ENCODE data around the gene AZIN2.

The AZIN2 gene

DNA sequence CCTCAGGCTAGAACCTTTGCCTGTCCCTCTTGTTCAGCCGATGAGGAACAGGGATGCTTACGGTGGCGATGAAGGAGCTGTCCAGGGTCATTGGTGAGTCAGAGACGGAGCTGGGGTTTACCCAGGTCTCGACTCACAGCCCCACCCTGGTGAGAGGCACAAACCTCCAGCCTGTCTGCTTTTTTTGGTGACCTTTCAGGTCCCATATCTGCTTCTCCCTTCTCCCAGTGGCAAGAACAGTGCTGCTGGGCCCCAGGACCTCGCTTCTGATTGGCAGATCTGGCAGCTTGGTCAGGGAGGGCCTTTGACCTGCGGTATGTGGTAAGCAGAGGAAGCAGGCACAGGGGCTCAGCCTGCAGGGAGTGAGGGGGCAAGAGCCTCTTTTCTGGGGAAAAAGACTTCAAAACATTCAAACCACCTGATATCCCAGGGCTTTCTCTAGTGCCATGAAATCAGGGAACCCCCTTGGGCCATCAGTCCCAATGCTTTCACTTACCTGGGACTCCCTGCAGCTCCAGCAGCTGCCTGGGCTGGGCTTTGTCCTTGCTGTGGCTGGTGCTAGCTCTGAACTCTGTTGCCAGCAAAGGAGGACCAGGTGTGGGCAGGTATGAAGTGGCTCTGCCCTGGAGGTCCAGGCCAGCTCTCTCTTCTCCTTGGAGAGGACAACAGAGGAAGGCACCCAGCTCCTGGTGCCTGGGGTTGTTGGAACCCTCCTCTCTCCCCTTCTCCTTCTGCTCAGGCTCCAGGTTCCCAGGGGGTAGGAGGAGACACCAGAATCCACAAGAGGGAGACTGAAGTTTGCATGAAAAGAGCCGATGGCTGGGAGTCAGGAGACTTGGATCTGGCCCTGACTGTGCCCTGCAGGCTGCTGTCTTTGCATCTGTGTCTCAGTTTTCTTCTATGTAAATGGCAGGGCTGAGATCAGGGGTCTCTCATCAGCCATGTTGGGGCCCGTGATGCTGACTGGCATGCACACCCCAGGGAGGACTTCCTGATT lies 59.5 kb downstream of the AZIN2 start:
- H2AK5ac ChIP-seq (ENCODE audit: low read length, severe bottlenecking), result no peak overlapping the region
- peaks cover 8% of the 10 kb centered on the region for H3K79me1 ChIP-seq (replicated peaks; ENCODE audit: low read length, poor library complexity, severe bottlenecking)
- H3K4ac ChIP-seq (ENCODE audit: low read depth in 1 of 2, low read length in 2 of 2), result no peak overlapping the region
- peaks cover 24% of the 10 kb centered on the region for H3K4me1 ChIP-seq (ENCODE audit: control insufficient read depth, insufficient read depth, low read depth, low read length)
- peak; percentile 52 for DNase-seq
- H3K4me3 ChIP-seq (ENCODE audit: insufficient read depth in 1 of 2, low read depth in 1 of 2, low read length in 2 of 2), result no peak overlapping the region
- H3K27ac ChIP-seq (ENCODE audit: low read length, poor library complexity, severe bottlenecking), result no peak overlapping the region
- H3K18ac ChIP-seq (ENCODE audit: low read depth in 1 of 2, low read length in 2 of 2), result no peak overlapping the region
- H4K91ac ChIP-seq (ENCODE audit: low read length), result no peak overlapping the region
- H3K27me3 ChIP-seq (ENCODE audit: control insufficient read depth in 1 of 2, insufficient read depth in 1 of 2, low read length in 2 of 2), result peaks cover 0 to 6% of the 10 kb centered on the region in 2 experiments
- H2BK15ac ChIP-seq (ENCODE audit: low read depth, poor library complexity, severe bottlenecking), result no peak overlapping the region
- H4K8ac ChIP-seq (ENCODE audit: low read length), result no peak overlapping the region
- no peak overlapping the region for H2BK120ac ChIP-seq (ENCODE audit: low read depth, low read length)
- H2BK12ac ChIP-seq (ENCODE audit: low read length in 2 of 2), result no peak overlapping the region
- WGBS, result 42% methylated on average over 9 of the region's 9 CpGs
- no peak overlapping the region for H2AFZ ChIP-seq (ENCODE audit: low read depth, low read length)
- no peak overlapping the region for H3K23ac ChIP-seq (ENCODE audit: low read length in 2 of 2)
- no peak overlapping the region for H2BK5ac ChIP-seq (ENCODE audit: low read depth, low read length, poor library complexity, severe bottlenecking)
- no peaks in the 10 kb centered on the region for H3K9me3 ChIP-seq (ENCODE audit: control insufficient read depth, low read length)
- peaks cover 0 to 22% of the 10 kb centered on the region in 2 experiments for H3K36me3 ChIP-seq (ENCODE audit: control insufficient read depth in 1 of 2, insufficient read depth in 2 of 2, low read depth in 1 of 2, low read length in 2 of 2)
- H3K9ac ChIP-seq (ENCODE audit: low read length), result no peak overlapping the region
- H3K4me2 ChIP-seq (ENCODE audit: low read length, poor library complexity, severe bottlenecking), result no peak overlapping the region
- no peak overlapping the region for H3K14ac ChIP-seq (ENCODE audit: low read length in 2 of 2)

DNA sequence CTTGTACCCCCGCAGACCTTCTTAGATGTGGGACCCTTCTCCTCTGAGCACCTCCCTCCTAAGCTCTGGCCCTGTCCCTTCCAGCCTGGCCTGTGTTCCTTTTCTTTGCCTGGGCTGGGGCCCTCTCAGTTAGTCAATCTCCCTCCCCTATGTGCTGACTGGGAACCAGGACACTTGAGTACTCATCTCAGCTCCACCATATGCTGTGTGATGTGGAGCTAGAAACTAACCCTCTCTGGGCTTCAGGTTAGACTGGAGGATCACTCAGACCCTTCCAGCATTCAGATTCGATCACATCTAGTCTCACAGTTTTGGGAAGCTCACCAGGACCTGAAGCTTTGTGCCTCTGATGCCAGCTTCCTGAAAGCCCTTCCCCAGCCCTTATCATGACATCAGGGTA lies 60.3 kb downstream of the AZIN2 start:
- Histone ChIP-seq H2AK5ac (ENCODE audit: low read length, severe bottlenecking) (peak overlapping the region; percentile 27), H3K4ac (ENCODE audit: low read depth in 1 of 2, low read length in 2 of 2) (no peak overlapping the region), H2BK12ac (ENCODE audit: low read length in 2 of 2) (no peak overlapping the region), H4K91ac (ENCODE audit: low read length) (no peak overlapping the region), H3K14ac (ENCODE audit: low read length in 2 of 2) (no peak overlapping the region), H3K9me3 (ENCODE audit: control insufficient read depth, low read length) (no peaks in the 10 kb centered on the region), H2AFZ (ENCODE audit: low read depth, low read length) (no peak overlapping the region), H3K79me1 (replicated peaks; ENCODE audit: low read length, poor library complexity, severe bottlenecking) (peaks cover 13% of the 10 kb centered on the region), H2BK120ac (ENCODE audit: low read depth, low read length) (no peak overlapping the region), H3K18ac (ENCODE audit: low read depth in 1 of 2, low read length in 2 of 2) (no peak overlapping the region), H3K9ac (ENCODE audit: low read length) (no peak overlapping the region), H3K27me3 (ENCODE audit: control insufficient read depth in 1 of 2, insufficient read depth in 1 of 2, low read length in 2 of 2) (peaks cover 0 to 6% of the 10 kb centered on the region in 2 experiments), H4K8ac (ENCODE audit: low read length) (no peak overlapping the region), H3K4me3 (ENCODE audit: insufficient read depth in 1 of 2, low read depth in 1 of 2, low read length in 2 of 2) (no peak overlapping the region), H3K36me3 (ENCODE audit: control insufficient read depth in 1 of 2, insufficient read depth in 2 of 2, low read depth in 1 of 2, low read length in 2 of 2) (peaks cover 2 to 30% of the 10 kb centered on the region in 2 experiments), H2BK5ac (ENCODE audit: low read depth, low read length, poor library complexity, severe bottlenecking) (no peak overlapping the region), H2BK15ac (ENCODE audit: low read depth, poor library complexity, severe bottlenecking) (no peak overlapping the region), H3K4me2 (ENCODE audit: low read length, poor library complexity, severe bottlenecking) (no peak overlapping the region), H3K27ac (ENCODE audit: low read length, poor library complexity, severe bottlenecking) (no peak overlapping the region), H3K23ac (ENCODE audit: low read length in 2 of 2) (no peak overlapping the region), H3K4me1 (ENCODE audit: control insufficient read depth, insufficient read depth, low read depth, low read length) (peaks cover 24% of the 10 kb centered on the region)
- DNase-seq, result no peak
- 90% methylated on average over 2 of the region's 2 CpGs for WGBS

GRCh38 chr1:33141781-33142180 lies 60.8 kb downstream of the AZIN2 start:
- H3K4me1 ChIP-seq (ENCODE audit: control insufficient read depth, insufficient read depth, low read depth, low read length), result peaks cover 24% of the 10 kb centered on the region
- no peak overlapping the region for H3K18ac ChIP-seq (ENCODE audit: low read depth in 1 of 2, low read length in 2 of 2)
- 14% methylated on average over 1 of the region's 3 CpGs for WGBS
- DNase-seq, result no peak
- H3K14ac ChIP-seq (ENCODE audit: low read length in 2 of 2), result no peak overlapping the region
- no peak overlapping the region for H3K4me2 ChIP-seq (ENCODE audit: low read length, poor library complexity, severe bottlenecking)
- H2AK5ac ChIP-seq (ENCODE audit: low read length, severe bottlenecking), result peak overlapping the region; percentile 45
- H3K23ac ChIP-seq (ENCODE audit: low read length in 2 of 2), result no peak overlapping the region
- peak overlapping the region; percentile 63 to 87 for H2BK12ac ChIP-seq (ENCODE audit: low read length in 2 of 2)
- H3K27ac ChIP-seq (ENCODE audit: low read length, poor library complexity, severe bottlenecking), result no peak overlapping the region
- no peak overlapping the region for H4K8ac ChIP-seq (ENCODE audit: low read length)
- peaks cover 15% of the 10 kb centered on the region for H3K79me1 ChIP-seq (replicated peaks; ENCODE audit: low read length, poor library complexity, severe bottlenecking)
- H3K4ac ChIP-seq (ENCODE audit: low read depth in 1 of 2, low read length in 2 of 2), result no peak overlapping the region
- peaks cover 0 to 6% of the 10 kb centered on the region in 2 experiments for H3K27me3 ChIP-seq (ENCODE audit: control insufficient read depth in 1 of 2, insufficient read depth in 1 of 2, low read length in 2 of 2)
- peak overlapping the region; percentile 63 for H2BK15ac ChIP-seq (ENCODE audit: low read depth, poor library complexity, severe bottlenecking)
- no peak overlapping the region for H2BK120ac ChIP-seq (ENCODE audit: low read depth, low read length)
- no peaks in the 10 kb centered on the region for H3K9me3 ChIP-seq (ENCODE audit: control insufficient read depth, low read length)
- H2AFZ ChIP-seq (ENCODE audit: low read depth, low read length), result no peak overlapping the region
- H3K9ac ChIP-seq (ENCODE audit: low read length), result no peak overlapping the region
- H3K4me3 ChIP-seq (ENCODE audit: insufficient read depth in 1 of 2, low read depth in 1 of 2, low read length in 2 of 2), result no peak overlapping the region
- H3K36me3 ChIP-seq (ENCODE audit: control insufficient read depth in 1 of 2, insufficient read depth in 2 of 2, low read depth in 1 of 2, low read length in 2 of 2), result peaks cover 8 to 35% of the 10 kb centered on the region in 2 experiments
- H2BK5ac ChIP-seq (ENCODE audit: low read depth, low read length, poor library complexity, severe bottlenecking), result no peak overlapping the region
- H4K91ac ChIP-seq (ENCODE audit: low read length), result peak overlapping the region; percentile 35

DNA sequence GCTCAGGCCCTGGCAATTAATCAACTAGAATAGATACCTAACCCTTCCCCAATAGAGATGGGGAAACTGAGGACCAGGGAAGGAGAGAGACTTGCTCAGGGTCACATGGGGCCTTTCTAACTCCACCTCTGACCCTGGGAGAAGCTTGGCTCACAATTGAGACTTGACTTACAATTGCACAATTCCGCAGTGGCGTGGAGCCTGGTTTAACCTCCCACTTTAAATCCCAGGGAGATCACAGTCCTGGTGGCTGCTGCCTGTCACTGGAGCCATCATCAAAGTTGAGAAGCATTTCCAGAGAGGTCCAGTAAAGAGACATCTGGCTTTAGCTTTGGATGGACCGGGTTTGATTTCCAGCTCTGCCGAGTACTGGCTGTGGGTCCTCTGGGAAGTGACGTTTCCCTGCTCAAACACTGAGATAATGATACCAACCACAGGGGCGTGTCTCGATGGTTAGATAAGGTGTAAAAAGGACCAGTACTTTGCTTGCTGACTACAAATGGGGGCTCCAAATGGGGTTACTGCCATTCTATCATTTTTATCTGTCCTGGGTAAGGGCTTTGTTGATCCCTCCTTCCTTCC lies 61.6 kb downstream of the AZIN2 start:
- H3K23ac ChIP-seq (ENCODE audit: low read length in 2 of 2), result no peak overlapping the region
- H2AK5ac ChIP-seq (ENCODE audit: low read length, severe bottlenecking), result peak overlapping the region; percentile 45
- no peak overlapping the region for H2BK5ac ChIP-seq (ENCODE audit: low read depth, low read length, poor library complexity, severe bottlenecking)
- H3K27me3 ChIP-seq (ENCODE audit: control insufficient read depth in 1 of 2, insufficient read depth in 1 of 2, low read length in 2 of 2), result peaks cover 0 to 2% of the 10 kb centered on the region in 2 experiments
- no peak overlapping the region for H3K27ac ChIP-seq (ENCODE audit: low read length, poor library complexity, severe bottlenecking)
- H4K8ac ChIP-seq (ENCODE audit: low read length), result peak overlapping the region; percentile 47
- no peak overlapping the region for H3K4me3 ChIP-seq (ENCODE audit: insufficient read depth in 1 of 2, low read depth in 1 of 2, low read length in 2 of 2)
- peak overlapping the region; percentile 35 for H4K91ac ChIP-seq (ENCODE audit: low read length)
- peak overlapping the region; percentile 25 for H2BK120ac ChIP-seq (ENCODE audit: low read depth, low read length)
- H2BK15ac ChIP-seq (ENCODE audit: low read depth, poor library complexity, severe bottlenecking), result no peak overlapping the region
- no peak for DNase-seq
- peaks cover 15 to 43% of the 10 kb centered on the region in 2 experiments for H3K36me3 ChIP-seq (ENCODE audit: control insufficient read depth in 1 of 2, insufficient read depth in 2 of 2, low read depth in 1 of 2, low read length in 2 of 2)
- peak overlapping the region in 1 of 2 experiments; percentile 47 for H2BK12ac ChIP-seq (ENCODE audit: low read length in 2 of 2)
- H2AFZ ChIP-seq (ENCODE audit: low read depth, low read length), result no peak overlapping the region
- H3K79me1 ChIP-seq (replicated peaks; ENCODE audit: low read length, poor library complexity, severe bottlenecking), result peaks cover 19% of the 10 kb centered on the region
- H3K9me3 ChIP-seq (ENCODE audit: control insufficient read depth, low read length), result no peaks in the 10 kb centered on the region
- peaks cover 24% of the 10 kb centered on the region for H3K4me1 ChIP-seq (ENCODE audit: control insufficient read depth, insufficient read depth, low read depth, low read length)
- H3K4ac ChIP-seq (ENCODE audit: low read depth in 1 of 2, low read length in 2 of 2), result no peak overlapping the region
- 82% methylated on average over 6 of the region's 7 CpGs for WGBS
- peak overlapping the region; percentile 5 to 11 for H3K18ac ChIP-seq (ENCODE audit: low read depth in 1 of 2, low read length in 2 of 2)
- peak overlapping the region; percentile 7 for H3K9ac ChIP-seq (ENCODE audit: low read length)
- H3K14ac ChIP-seq (ENCODE audit: low read length in 2 of 2), result no peak overlapping the region
- H3K4me2 ChIP-seq (ENCODE audit: low read length, poor library complexity, severe bottlenecking), result no peak overlapping the region

All from mesenchymal stem cell (in vitro differentiated cells and primary cell).